HCT116 (cell line): Measurements from ENCODE around the gene ITPR1. TPM values are rescaled to one million over a fixed set of nuclear protein-coding genes. Genes with fewer than 3 reads are reported as not detected.

Source experiments
- ATAC-seq: fragments of 200-7000 bp; cut with Tn5 transposase; 2 replicates; pipeline ENCODE4 v1.9.1; 2020; ENCODE audit warnings: mild to moderate bottlenecking, moderate library complexity
- BruUV-seq: library from RNA; stranded (reverse); fragments of 400-500 nt; replicated peaks from 2 replicates; lab custom pipeline; 2021; lab: Mats Ljungman, UMichigan
- CTCF ChIA-PET: fragments of 300-600 bp; sonication (Branson Sonifier 250); formaldehyde crosslinking; loops from one replicate; lab custom pipeline; 2021; ENCODE audit warnings: antibody characterized with exemption; lab: Charles Lee
- POLR2A ChIA-PET: fragments of 300-600, 350-600 bp; sonication (Branson Sonifier 250); formaldehyde crosslinking; loops from one replicate; lab custom pipeline; 2021; ENCODE audit warnings: antibody characterized with exemption; lab: Charles Lee
- RAD21 ChIA-PET, 2 experiments: fragments of 300-600 bp; sonication (Branson Sonifier 250); formaldehyde crosslinking; loops; one replicate each; lab custom pipeline; 2023; ENCODE audit warnings: low total read pairs in 2 of 2; ENCODE audit not compliant: uncharacterized antibody in 2 of 2, unreplicated experiment in 2 of 2, low non-redundant PET in 1 of 2; lab: Charles Lee
- DNase-seq: peaks from one replicate; pipeline ENCODE4 v3.0.0-alpha.2; 2010; ENCODE audit warnings: low read depth, low spot score
- H2AFZ ChIP-seq: fragments of 200-600 bp; shearing (Covaris generic), sonication (generic); 2 replicates; pipeline ENCODE4 v1.6.1; 2017; ENCODE audit warnings: low read depth, mixed run types, mixed read lengths, antibody characterized with exemption, low read length; ENCODE audit not compliant: poor library complexity, severe bottlenecking
- H3K27ac ChIP-seq: 2 replicates; pipeline ENCODE4 v1.5.1; 2012; ENCODE audit warnings: low read depth, low read length
- H3K27me3 ChIP-seq: fragments of 200-600 bp; sonication (generic); 2 replicates; pipeline ENCODE4 v1.6.1; 2016; ENCODE audit warnings: mixed run types, low read length, mixed read lengths; ENCODE audit not compliant: insufficient read depth
- H3K36me3 ChIP-seq, 2 experiments: fragments of 200-500 bp in 1 of 2; fragments of 200-600 bp in 1 of 2; sonication (Bioruptor generic) in 1 of 2; sonication (generic) in 1 of 2; 2 replicates each; pipeline versions ENCODE4 v1.5.1 to v1.6.1; 2014 to 2016; ENCODE audit warnings: low read length in 2 of 2, inconsistent platforms in 1 of 2, mixed read lengths in 1 of 2, mixed run types in 1 of 2; ENCODE audit not compliant: insufficient read depth in 2 of 2, control insufficient read depth in 1 of 2
- H3K4me1 ChIP-seq, 2 experiments: fragments of 200-600 bp in 1 of 2; sonication (generic) in 1 of 2; 2 replicates each; pipeline versions ENCODE4 v1.5.1 to v1.6.1; 2012 to 2017; ENCODE audit warnings: low read length in 2 of 2, inconsistent platforms in 1 of 2, mild to moderate bottlenecking in 1 of 2, mixed read lengths in 1 of 2, mixed run types in 1 of 2, moderate library complexity in 1 of 2; ENCODE audit not compliant: insufficient read depth in 2 of 2, control insufficient read depth in 1 of 2
- H3K4me2 ChIP-seq: fragments of 200-600 bp; sonication (generic); 2 replicates; pipeline ENCODE4 v1.6.1; 2017; ENCODE audit warnings: mixed run types, low read length, mixed read lengths
- H3K4me3 ChIP-seq, 2 experiments: fragments of 200-600 bp in 1 of 2; sonication (generic) in 1 of 2; replicated peaks in 1 of 2; 2 replicates each; pipeline ENCODE4 v1.5.1; 2011 to 2016; ENCODE audit warnings: low read length in 2 of 2, control low read depth in 1 of 2, low read depth in 1 of 2, mild to moderate bottlenecking in 1 of 2, mixed read lengths in 1 of 2, mixed run types in 1 of 2
- H3K79me2 ChIP-seq: fragments of 200-600 bp; sonication (generic); 2 replicates; pipeline ENCODE4 v1.6.1; 2017; ENCODE audit warnings: mild to moderate bottlenecking, mixed run types, low read length, moderate library complexity, mixed read lengths; ENCODE audit not compliant: insufficient read depth
- H3K9ac ChIP-seq: fragments of 200-600 bp; sonication (generic); 2 replicates; pipeline ENCODE4 v1.6.1; 2016; ENCODE audit warnings: low read length, mixed read lengths
- H3K9me2 ChIP-seq: fragments of 200-600 bp; sonication (generic), shearing (Covaris generic); 2 replicates; pipeline ENCODE4 v1.6.1; 2017; ENCODE audit warnings: mixed run types, mild to moderate bottlenecking, moderate library complexity; ENCODE audit not compliant: insufficient read depth
- H3K9me3 ChIP-seq, 2 experiments: fragments of 200-500 bp in 1 of 2; fragments of 200-600 bp in 1 of 2; sonication (Bioruptor generic) in 1 of 2; sonication (generic) in 1 of 2; 2 replicates each; pipeline ENCODE4 v1.6.1; 2014 to 2017; ENCODE audit warnings: low read length in 2 of 2, mixed read lengths in 2 of 2, inconsistent platforms in 1 of 2, low read depth in 1 of 2, mild to moderate bottlenecking in 1 of 2, mixed run types in 1 of 2, moderate library complexity in 1 of 2; ENCODE audit not compliant: control insufficient read depth in 1 of 2, insufficient read depth in 1 of 2
- H4K20me1 ChIP-seq: fragments of 200-600 bp; sonication (generic), shearing (Covaris generic); 2 replicates; pipeline ENCODE4 v1.6.1; 2017; ENCODE audit warnings: mixed run types, mild to moderate bottlenecking, moderate library complexity; ENCODE audit not compliant: insufficient read depth
- CBX3 ChIP-seq: IDR thresholded peaks from 2 replicates; pipeline ENCODE4 v1.6.1; 2012; ENCODE audit warnings: low read depth
- CEBPB ChIP-seq: IDR thresholded peaks from 2 replicates; pipeline ENCODE4 v1.6.1; 2012; ENCODE audit warnings: low read depth
- EZH2phosphoT487 ChIP-seq: fragments of 200-600 bp; IDR thresholded peaks from 2 replicates; pipeline ENCODE4 v1.6.1; 2018; ENCODE audit warnings: antibody characterized with exemption, borderline replicate concordance
- JUND ChIP-seq: IDR thresholded peaks from 2 replicates; pipeline ENCODE4 v1.6.1; 2012
- REST ChIP-seq: IDR thresholded peaks from 2 replicates; pipeline ENCODE4 v1.6.1; 2012; ENCODE audit warnings: low read depth
- SP1 ChIP-seq: IDR thresholded peaks from 2 replicates; pipeline ENCODE4 v1.6.1; 2012; ENCODE audit warnings: low read depth
- YY1 ChIP-seq: IDR thresholded peaks from 2 replicates; pipeline ENCODE4 v1.6.1; 2011; ENCODE audit warnings: low read length, low read depth, moderate library complexity, mild to moderate bottlenecking; ENCODE audit not compliant: insufficient replicate concordance; ENCODE audit errors: extremely low read depth
- ZNF274 ChIP-seq: fragments of 200-500 bp; sonication (Bioruptor generic); IDR thresholded peaks from 2 replicates; pipeline ENCODE4 v1.6.1; 2014; ENCODE audit warnings: mild to moderate bottlenecking, low read depth, low read length, inconsistent platforms
- intact Hi-C: fragments of 100-400 bp; cut with micrococcal nuclease; formaldehyde crosslinking; loops from 2 replicates; pipeline ENCODE4 v1.10.0; 2022
- total RNA-seq: library from RNA; stranded (reverse); gene quantifications from one replicate; pipeline ENCODE4 v1.2.1, GENCODE V29; 2021; ENCODE audit not compliant: unreplicated experiment
- TF ChIP-seq, protein P1 (sequence below): IDR thresholded peaks from 2 replicates; pipeline ENCODE4 v1.6.1; 2012

ITPR1 gene
- total RNA-seq, 1 experiment from 2014 or later, result 9.2 TPM

DNA sequence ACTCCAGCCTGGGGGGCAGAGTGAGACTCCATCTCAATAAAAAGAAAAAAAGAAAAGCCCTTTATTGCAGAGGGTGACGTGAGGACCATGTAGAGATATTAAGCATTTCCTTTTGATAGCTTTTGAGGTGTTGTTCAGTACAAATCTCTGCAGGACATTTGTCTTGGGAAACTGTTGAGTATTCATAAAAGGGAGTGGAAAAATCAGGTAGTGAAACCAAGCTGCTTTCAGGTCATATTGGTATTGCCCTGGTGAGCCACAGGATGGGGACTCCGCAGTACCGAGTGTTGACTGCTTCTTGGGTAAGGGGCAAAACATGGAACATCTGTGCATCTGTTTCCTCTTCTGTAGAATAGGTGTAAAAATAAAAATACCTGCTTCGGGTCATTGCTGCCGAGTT lies 9.9 kb downstream of the ITPR1 start:
- intact Hi-C loops, result no loop called here
- no TSS peak for BruUV-seq
- CTCF ChIA-PET, result no interaction called here

More for the DNA sequence above, 9.9 kb downstream of the ITPR1 start:
- Histone ChIP-seq H3K9me2 (no peaks in the 10 kb centered on the region), H3K4me1 (no peaks in the 10 kb centered on the region), H4K20me1 (no peaks in the 10 kb centered on the region), H2AFZ (no peak overlapping the region), H3K79me2 (no peaks in the 10 kb centered on the region), H3K36me3 (no peaks in the 10 kb centered on the region), H3K9ac (no peak overlapping the region), H3K27me3 (no peaks in the 10 kb centered on the region), H3K27ac (no peak overlapping the region), H3K4me3 (no peak overlapping the region), H3K9me3 (no peaks in the 10 kb centered on the region), H3K4me2 (no peak overlapping the region)
- ChIA-PET POLR2A (interaction anchor here (1.3 kb wide), 1 partner anchor 10 kb away, joined by 4 read pairs; the partner anchor contains the start of gene ITPR1), RAD21 (no interaction called here)
- TF ChIP-seq CEBPB (no peak), ZNF274 (no peak), EZH2phosphoT487 (no peak), JUND (no peak), REST (no peak), CBX3 (no peak), SP1 (no peak), YY1 (no peak)
- TF ChIP-seq, protein P1, sequence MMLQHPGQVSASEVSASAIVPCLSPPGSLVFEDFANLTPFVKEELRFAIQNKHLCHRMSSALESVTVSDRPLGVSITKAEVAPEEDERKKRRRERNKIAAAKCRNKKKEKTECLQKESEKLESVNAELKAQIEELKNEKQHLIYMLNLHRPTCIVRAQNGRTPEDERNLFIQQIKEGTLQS, result no peak
- DNase-seq (no peak), ATAC-seq (no peak)
